ENCODE data around the gene IGFBP5. TPM values are rescaled to one million over a fixed set of nuclear protein-coding genes. Genes with fewer than 3 reads are reported as not detected.

Gene IGFBP5
- total RNA-seq, 2 experiments from 2014 or later, result not detected

GRCh38 chr2:216652566-216652965, 42.8 kb downstream of the IGFBP5 start:
- H3K27ac Mint-ChIP-seq, result no peak overlapping the region
- H3K36me3 Mint-ChIP-seq (ENCODE audit: low read depth), result no peaks in the 10 kb centered on the region
- H3K27me3 Mint-ChIP-seq, result peaks cover 10% of the 10 kb centered on the region
- no peaks in the 10 kb centered on the region for H3K4me1 Mint-ChIP-seq
- H3K9me3 Mint-ChIP-seq, result no peaks in the 10 kb centered on the region
- DNase-seq, result no peak
- ChIA-PET CTCF (interaction anchor here (0.7 kb wide), 1 partner anchor 133 kb away, joined by 4 read pairs; no protein-coding TSS in a partner anchor), POLR2A (interaction anchor here (0.6 kb wide), 1 partner anchor 11 kb away, joined by 3 read pairs; no protein-coding TSS in a partner anchor)
- no peak overlapping the region for H3K4me3 Mint-ChIP-seq

GRCh38 chr2:216651351-216651881, 43.9 kb downstream of the IGFBP5 start:
- CTCF ChIA-PET, result interaction anchor here (0.6 kb wide), 1 partner anchor 133 kb away, joined by 3 read pairs; no protein-coding TSS in a partner anchor
- DNase-seq, result no peak
- Mint-ChIP-seq H3K4me1 (no peaks in the 10 kb centered on the region), H3K9me3 (no peaks in the 10 kb centered on the region), H3K27me3 (peaks cover 11% of the 10 kb centered on the region), H3K36me3 (ENCODE audit: low read depth) (no peaks in the 10 kb centered on the region), H3K27ac (no peak overlapping the region), H3K4me3 (no peak overlapping the region)
- POLR2A ChIA-PET, result no interaction called here

GRCh38 chr2:216650626-216651257, 44.6 kb downstream of the IGFBP5 start:
- POLR2A ChIA-PET, result no interaction called here

GRCh38 chr2:216649574-216649973, 45.8 kb downstream of the IGFBP5 start:
- H3K4me1 Mint-ChIP-seq, result no peaks in the 10 kb centered on the region
- no peak overlapping the region for H3K27ac Mint-ChIP-seq
- no peak overlapping the region for H3K4me3 Mint-ChIP-seq
- H3K9me3 Mint-ChIP-seq, result no peaks in the 10 kb centered on the region
- ChIA-PET CTCF (no interaction called here), POLR2A (no interaction called here)
- H3K36me3 Mint-ChIP-seq (ENCODE audit: low read depth), result no peaks in the 10 kb centered on the region
- peaks cover 18% of the 10 kb centered on the region for H3K27me3 Mint-ChIP-seq
- DNase-seq, result no peak

More at GRCh38 chr2:216650626-216651257, 44.6 kb downstream of the IGFBP5 start:
- Mint-ChIP-seq H3K36me3 (ENCODE audit: low read depth) (no peaks in the 10 kb centered on the region), H3K27me3 (peaks cover 17% of the 10 kb centered on the region), H3K9me3 (no peaks in the 10 kb centered on the region), H3K27ac (no peak overlapping the region), H3K4me1 (no peaks in the 10 kb centered on the region), H3K4me3 (no peak overlapping the region)
- CTCF ChIA-PET, result interaction anchor here (0.6 kb wide), 1 partner anchor 133 kb away, joined by 3 read pairs; no protein-coding TSS in a partner anchor
- no peak for DNase-seq

- Mint-ChIP-seq H3K27ac (no peak overlapping the region), H3K4me3 (no peak overlapping the region), H3K9me3 (no peaks in the 10 kb centered on the region), H3K4me1 (no peaks in the 10 kb centered on the region), H3K27me3 (peaks cover 18% of the 10 kb centered on the region), H3K36me3 (ENCODE audit: low read depth) (no peaks in the 10 kb centered on the region)
- CTCF ChIA-PET, result no interaction called here
- POLR2A ChIA-PET, result no interaction called here
- DNase-seq, result no peak
Measured at GRCh38 chr2:216648105-216648504, 47.2 kb downstream of the IGFBP5 start.

GRCh38 chr2:216646116-216646515, 49.2 kb downstream of the IGFBP5 start:
- peaks cover 14% of the 10 kb centered on the region for H3K27me3 Mint-ChIP-seq
- no peaks in the 10 kb centered on the region for H3K4me1 Mint-ChIP-seq
- no peak overlapping the region for H3K27ac Mint-ChIP-seq
- H3K4me3 Mint-ChIP-seq, result no peak overlapping the region
- no peaks in the 10 kb centered on the region for H3K9me3 Mint-ChIP-seq
- ChIA-PET POLR2A (no interaction called here), CTCF (interaction anchor here (1.5 kb wide), 1 partner anchor 21 kb away, joined by 3 read pairs; no protein-coding TSS in a partner anchor)
- no peak for DNase-seq
- H3K36me3 Mint-ChIP-seq (ENCODE audit: low read depth), result no peaks in the 10 kb centered on the region

GRCh38 chr2:216645636-216645950, 49.8 kb downstream of the IGFBP5 start:
- ChIA-PET CTCF (no interaction called here), POLR2A (no interaction called here)
- no peak overlapping the region for H3K4me3 Mint-ChIP-seq
- no peaks in the 10 kb centered on the region for H3K9me3 Mint-ChIP-seq
- no peak for DNase-seq
- H3K4me1 Mint-ChIP-seq, result no peaks in the 10 kb centered on the region
- H3K27me3 Mint-ChIP-seq, result peaks cover 14% of the 10 kb centered on the region
- H3K36me3 Mint-ChIP-seq (ENCODE audit: low read depth), result no peaks in the 10 kb centered on the region
- H3K27ac Mint-ChIP-seq, result no peak overlapping the region

GRCh38 chr2:216644842-216645635, 50.3 kb downstream of the IGFBP5 start:
- no peak for DNase-seq
- H3K36me3 Mint-ChIP-seq (ENCODE audit: low read depth), result no peaks in the 10 kb centered on the region
- CTCF ChIA-PET, result no interaction called here

GRCh38 chr2:216643986-216644659, 51.2 kb downstream of the IGFBP5 start:
- no peaks in the 10 kb centered on the region for H3K9me3 Mint-ChIP-seq
- CTCF ChIA-PET, result interaction anchor here (0.7 kb wide), 1 partner anchor 621 kb away, joined by 3 read pairs; no protein-coding TSS in a partner anchor
- no peaks in the 10 kb centered on the region for H3K4me1 Mint-ChIP-seq
- H3K27ac Mint-ChIP-seq, result no peak overlapping the region
- no peak overlapping the region for H3K4me3 Mint-ChIP-seq
- POLR2A ChIA-PET, result no interaction called here
- H3K36me3 Mint-ChIP-seq (ENCODE audit: low read depth), result no peaks in the 10 kb centered on the region
- DNase-seq, result no peak
- H3K27me3 Mint-ChIP-seq, result peaks cover 15% of the 10 kb centered on the region

More at GRCh38 chr2:216644842-216645635, 50.3 kb downstream of the IGFBP5 start:
- POLR2A ChIA-PET, result no interaction called here
- no peak overlapping the region for H3K4me3 Mint-ChIP-seq
- no peaks in the 10 kb centered on the region for H3K9me3 Mint-ChIP-seq
- H3K27me3 Mint-ChIP-seq, result peaks cover 13% of the 10 kb centered on the region
- H3K4me1 Mint-ChIP-seq, result no peaks in the 10 kb centered on the region
- H3K27ac Mint-ChIP-seq, result no peak overlapping the region

GRCh38 chr2:216637472-216637871, 57.9 kb downstream of the IGFBP5 start:
- Mint-ChIP-seq H3K9me3 (no peaks in the 10 kb centered on the region), H3K36me3 (ENCODE audit: low read depth) (peaks cover 4% of the 10 kb centered on the region), H3K4me1 (peaks cover 15% of the 10 kb centered on the region), H3K27me3 (peaks cover 45% of the 10 kb centered on the region), H3K4me3 (no peak overlapping the region), H3K27ac (no peak overlapping the region)
- DNase-seq, result no peak
- ChIA-PET CTCF (no interaction called here), POLR2A (no interaction called here)

GRCh38 chr2:216636551-216637450, 58.5 kb downstream of the IGFBP5 start:
- ChIA-PET CTCF (interaction anchor here (0.6 to 0.7 kb wide), 2 partner anchors 13 to 61 kb away, joined by 3 to 5 read pairs; no protein-coding TSS in a partner anchor), POLR2A (no interaction called here)
- H3K9me3 Mint-ChIP-seq, result no peaks in the 10 kb centered on the region
- H3K27ac Mint-ChIP-seq, result no peak overlapping the region
- peaks cover 52% of the 10 kb centered on the region for H3K27me3 Mint-ChIP-seq
- DNase-seq, result no peak
- H3K4me3 Mint-ChIP-seq, result no peak overlapping the region
- H3K4me1 Mint-ChIP-seq, result peaks cover 15% of the 10 kb centered on the region
- peaks cover 4% of the 10 kb centered on the region for H3K36me3 Mint-ChIP-seq (ENCODE audit: low read depth)

GRCh38 chr2:216635701-216636550, 59.4 kb downstream of the IGFBP5 start:
- Mint-ChIP-seq H3K4me3 (no peak overlapping the region), H3K9me3 (no peaks in the 10 kb centered on the region), H3K27ac (no peak overlapping the region), H3K4me1 (peaks cover 15% of the 10 kb centered on the region), H3K27me3 (peaks cover 59% of the 10 kb centered on the region), H3K36me3 (ENCODE audit: low read depth) (peaks cover 4% of the 10 kb centered on the region)
- ChIA-PET POLR2A (no interaction called here), CTCF (interaction anchor here (0.6 to 0.7 kb wide), 2 partner anchors 12 to 60 kb away, joined by 3 to 5 read pairs; no protein-coding TSS in a partner anchor)
- no peak for DNase-seq

Measured in activated CD4-positive, alpha-beta memory T cell treated with anti-CD3 and anti-CD28 coated beads, Interleukin-2, amount 10 ng/mL, durations not matched to agents 7 days and 5 days (primary cell).